GM21367 (cell line): ENCODE results near the gene GZMH.
"Not testable (repeated sequence)": the region's sequence is repeated elsewhere in the genome, so short reads cannot be mapped to it uniquely, and the experiment has no call there.

Experiments
- ATAC-seq: cut with Tn5 transposase; IDR thresholded peaks from one replicate; pipeline ENCODE4 v1.9.1; 2021; ENCODE audit not compliant: unreplicated experiment

GZMH gene

GRCh38 chr14:24595073-24595808 lies 14.2 kb downstream of the GZMH start:
- no peak for ATAC-seq

GRCh38 chr14:24591004-24591403 lies 18.5 kb downstream of the GZMH start:
- not testable (repeated sequence) for ATAC-seq

GRCh38 chr14:24584402-24584801 lies 25.1 kb downstream of the GZMH start:
- ATAC-seq: not testable (repeated sequence)

- no peak for ATAC-seq
These were observed 30.9 kb downstream of the GZMH start for GRCh38 chr14:24578558-24578957.

GRCh38 chr14:24576771-24577170 lies 32.7 kb downstream of the GZMH start:
- no peak for ATAC-seq

GRCh38 chr14:24576182-24576581 lies 33.3 kb downstream of the GZMH start, which contains the start of gene CTSG:
Gene CTSG, minus strand, starts transcription at chr14:24576250. Its CDS starts 27 bp downstream, at chr14:24576223.
- ATAC-seq: no peak

GRCh38 chr14:24574206-24574774 lies 35.2 kb downstream of the GZMH start:
- no peak for ATAC-seq

GRCh38 chr14:24566318-24566717 lies 43.2 kb downstream of the GZMH start:
- no peak for ATAC-seq

- no peak for ATAC-seq
These were observed 43.7 kb downstream of the GZMH start for GRCh38 chr14:24565766-24566165.

GRCh38 chr14:24563505-24563904 lies 46.0 kb downstream of the GZMH start:
- ATAC-seq: no peak

- no peak for ATAC-seq
These were observed 52.7 kb downstream of the GZMH start for GRCh38 chr14:24556756-24557155.
